GM12878 (cell line): ENCODE data around the gene AFAP1L2. TPM values are rescaled to one million over a fixed set of nuclear protein-coding genes. Genes with fewer than 3 reads are reported as not detected.

Source experiments
- ATAC-seq: fragments of 200-7000 bp; cut with Tn5 transposase; 3 replicates; pipeline ENCODE4 v1.9.1; 2020; ENCODE audit warnings: mild to moderate bottlenecking, moderate library complexity
- BruUV-seq: library from RNA; stranded (reverse); fragments of 400-500 nt; replicated peaks from 2 replicates; lab custom pipeline; 2021; lab: Mats Ljungman, UMichigan
- CTCF ChIA-PET: fragments of 300-600 bp; sonication (Branson Sonifier 250); formaldehyde crosslinking; extraction: SDS; loops from one replicate; lab custom pipeline; 2021; ENCODE audit warnings: inconsistent platforms; lab: Yijun Ruan, JAX
- POLR2A ChIA-PET: fragments of 350-600 bp; formaldehyde crosslinking; extraction: SDS; loops from one replicate; lab custom pipeline; 2021; ENCODE audit warnings: inconsistent platforms; lab: Charles Lee
- RAD21 ChIA-PET: fragments of 300-600 bp; sonication (Branson Sonifier 250); formaldehyde crosslinking; loops from one replicate; lab custom pipeline; 2023; ENCODE audit warnings: antibody characterized with exemption; ENCODE audit not compliant: unreplicated experiment; lab: Charles Lee
- SMC1A ChIA-PET: fragments of 300-600 bp; sonication (Branson Sonifier 250); formaldehyde crosslinking; loops from one replicate; lab custom pipeline; 2023; ENCODE audit not compliant: unreplicated experiment, uncharacterized antibody; lab: Charles Lee
- DNase-seq: peaks from one replicate; pipeline ENCODE4 v3.0.0-alpha.2; 2011; ENCODE audit warnings: low read depth, low spot score
- FAIRE-seq: peaks from 3 replicates; lab custom pipeline; 2011; peaks lifted over from hg19 to GRCh38; lab: Jason Lieb, UNC
- H2AFZ ChIP-seq: 2 replicates; pipeline ENCODE4 v1.6.0; 2011; ENCODE audit warnings: low read depth, low read length, control low read depth; ENCODE audit not compliant: control insufficient read depth
- H3K27ac ChIP-seq: 2 replicates; pipeline ENCODE4 v1.5.1; 2011; ENCODE audit warnings: control low read depth; ENCODE audit not compliant: control insufficient read depth, insufficient read depth
- H3K27me3 ChIP-seq, 2 experiments: replicated peaks in 1 of 2; 2 replicates each; pipeline versions ENCODE4 v1.6.0 to v1.6.1; 2011; ENCODE audit warnings: low read length in 1 of 2; ENCODE audit not compliant: control insufficient read depth in 2 of 2, insufficient read depth in 2 of 2
- H3K36me3 ChIP-seq, 2 experiments: 2 replicates each; pipeline ENCODE4 v1.5.1; 2011; ENCODE audit warnings: low read length in 1 of 2; ENCODE audit not compliant: control insufficient read depth in 2 of 2, insufficient read depth in 2 of 2
- H3K4me1 ChIP-seq: 2 replicates; pipeline ENCODE4 v1.6.1; 2011; ENCODE audit warnings: mild to moderate bottlenecking, low read length, moderate library complexity, mixed read lengths; ENCODE audit not compliant: control insufficient read depth, insufficient read depth
- H3K4me2 ChIP-seq: 2 replicates; pipeline ENCODE4 v1.6.0; 2011; ENCODE audit warnings: control low read depth; ENCODE audit not compliant: control insufficient read depth, insufficient read depth
- H3K4me3 ChIP-seq: fragments of 200-600 bp; sonication (generic); 2 replicates; pipeline ENCODE4 v1.5.1; 2016
- H3K79me2 ChIP-seq: 2 replicates; pipeline ENCODE4 v1.6.0; 2011; ENCODE audit warnings: low read length; ENCODE audit not compliant: control insufficient read depth, insufficient read depth
- H3K9ac ChIP-seq: 2 replicates; pipeline ENCODE4 v1.8.0; 2011; ENCODE audit warnings: low read length, control low read depth, mixed read lengths; ENCODE audit not compliant: control insufficient read depth, insufficient read depth
- H3K9me3 ChIP-seq: replicated peaks from 3 replicates; pipeline ENCODE4 v1.5.1; 2011; ENCODE audit warnings: mild to moderate bottlenecking, low read length; ENCODE audit not compliant: control insufficient read depth, insufficient read depth
- H4K20me1 ChIP-seq: 2 replicates; pipeline ENCODE4 v1.6.0; 2011; ENCODE audit not compliant: control insufficient read depth, insufficient read depth
- ATF3 ChIP-seq: IDR thresholded peaks from 2 replicates; pipeline ENCODE4 v1.6.1; 2011; ENCODE audit warnings: low read depth, mild to moderate bottlenecking, low read length, moderate library complexity, borderline replicate concordance; ENCODE audit errors: extremely low read depth
- BCL11A ChIP-seq: IDR thresholded peaks from 2 replicates; pipeline ENCODE4 v1.6.1; 2011; ENCODE audit warnings: low read depth, low read length
- CEBPZ ChIP-seq: fragments of 150-350 bp; IDR thresholded peaks from 2 replicates; pipeline ENCODE4 v1.6.1; 2016; ENCODE audit warnings: low read depth, low read length
- NR2F1 ChIP-seq: fragments of 450-650 bp; conservative IDR thresholded peaks from 2 replicates; pipeline ENCODE4 v1.6.1; 2017; ENCODE audit warnings: mild to moderate bottlenecking
- PRDM15 ChIP-seq: fragments of 450-650 bp; formaldehyde crosslinking; IDR thresholded peaks from 2 replicates; pipeline ENCODE4 v1.4.0; 2020; ENCODE audit warnings: mild to moderate bottlenecking, moderate library complexity
- RAD51 ChIP-seq: fragments of 450-650 bp; IDR thresholded peaks from 2 replicates; pipeline ENCODE4 v1.6.1; 2016; ENCODE audit warnings: moderate library complexity, mild to moderate bottlenecking, inconsistent platforms
- SIN3A ChIP-seq: IDR thresholded peaks from 2 replicates; pipeline ENCODE4 v1.6.1; 2012; ENCODE audit warnings: low read depth, low read length, improper control_type of control experiment
- SMARCA5 ChIP-seq: fragments of 450-650 bp; IDR thresholded peaks from 2 replicates; pipeline ENCODE4 v1.6.1; 2017; ENCODE audit warnings: mild to moderate bottlenecking
- SUPT20H ChIP-seq: IDR thresholded peaks from 2 replicates; pipeline ENCODE4 v1.6.1; 2011; ENCODE audit warnings: low read depth, mild to moderate bottlenecking, low read length, moderate library complexity, borderline replicate concordance; ENCODE audit not compliant: control insufficient read depth
- TAF1 ChIP-seq: IDR thresholded peaks from 2 replicates; pipeline ENCODE4 v1.6.1; 2011; ENCODE audit warnings: mild to moderate bottlenecking, low read depth, low read length, borderline replicate concordance
- TARDBP ChIP-seq: IDR thresholded peaks from 2 replicates; pipeline ENCODE4 v1.6.1; 2016; ENCODE audit warnings: borderline replicate concordance
- YY1 ChIP-seq: IDR thresholded peaks from 2 replicates; pipeline ENCODE4 v1.6.1; 2011; ENCODE audit warnings: low read depth, mild to moderate bottlenecking, low read length
- ZBED1 ChIP-seq: IDR thresholded peaks from 2 replicates; pipeline ENCODE4 v1.6.1; 2016; ENCODE audit warnings: borderline replicate concordance
- ZNF274 ChIP-seq: IDR thresholded peaks from one replicate; pipeline ENCODE4 v1.8.0; 2011; ENCODE audit not compliant: insufficient read length, insufficient read depth
- ZNF622 ChIP-seq: fragments of 450-650 bp; IDR thresholded peaks from 2 replicates; pipeline ENCODE4 v1.6.1; 2017; ENCODE audit warnings: mild to moderate bottlenecking, inconsistent platforms
- WGBS: methylation state at CpG from one replicate; pipeline ENCODE4 v1.1.6; 2016; ENCODE audit warnings: low lambda C conversion rate; ENCODE audit not compliant: insufficient replicate concordance, insufficient coverage; ENCODE audit errors: missing lambda C conversion rate; 5-methylcytosine and 5-hydroxymethylcytosine counted together
- in situ Hi-C: fragments of 300-500 bp; cut with MboI; formaldehyde crosslinking; loops from 9 replicates; pipeline ENCODE4 v1.14.3; 2018; ENCODE audit warnings: mixed read lengths
- intact Hi-C: fragments of 100-400 bp; cut with micrococcal nuclease; formaldehyde crosslinking; loops from one replicate; pipeline ENCODE4 v1.14.2; 2022; ENCODE audit not compliant: unreplicated experiment
- polyA plus RNA-seq, 11 experiments: library from polyadenylated mRNA; depleted of rRNA in 4 of 11; unstranded in 6 of 11; stranded (reverse) in 5 of 11; fragments of >200 nt; fragmentation: Nextera tagmentation in 4 of 11; fragmentation: Illumina TruSeq in 1 of 11; extraction: Ambion mirVana in 4 of 11; extraction: Trizol in 1 of 11; gene quantifications; 1 replicate in 1 of 11; 2 replicates in 10 of 11; pipeline versions ENCODE4 v1.2.1 to v1.2.3, GENCODE V29; 2011 to 2016; ENCODE audit warnings: inconsistent platforms in 2 of 11, missing spikeins in 2 of 11, low read depth in 1 of 11
- total RNA-seq, 4 experiments: library from RNA; depleted of rRNA in 3 of 4; stranded (reverse); fragments of >200 nt in 3 of 4; fragmentation: Illumina TruSeq in 1 of 4; extraction: Trizol in 1 of 4; gene quantifications; 2 replicates each; pipeline versions ENCODE4 v1.2.1 to v1.2.3, GENCODE V29; 2013 to 2021

AFAP1L2 gene
- total and polyA plus RNA-seq, 10 of the 15 experiments (the other 5 are each of a cell fraction or from before 2014, with no cell fraction given) = 0.03 to 4.0 (median 0.34) TPM

DNA sequence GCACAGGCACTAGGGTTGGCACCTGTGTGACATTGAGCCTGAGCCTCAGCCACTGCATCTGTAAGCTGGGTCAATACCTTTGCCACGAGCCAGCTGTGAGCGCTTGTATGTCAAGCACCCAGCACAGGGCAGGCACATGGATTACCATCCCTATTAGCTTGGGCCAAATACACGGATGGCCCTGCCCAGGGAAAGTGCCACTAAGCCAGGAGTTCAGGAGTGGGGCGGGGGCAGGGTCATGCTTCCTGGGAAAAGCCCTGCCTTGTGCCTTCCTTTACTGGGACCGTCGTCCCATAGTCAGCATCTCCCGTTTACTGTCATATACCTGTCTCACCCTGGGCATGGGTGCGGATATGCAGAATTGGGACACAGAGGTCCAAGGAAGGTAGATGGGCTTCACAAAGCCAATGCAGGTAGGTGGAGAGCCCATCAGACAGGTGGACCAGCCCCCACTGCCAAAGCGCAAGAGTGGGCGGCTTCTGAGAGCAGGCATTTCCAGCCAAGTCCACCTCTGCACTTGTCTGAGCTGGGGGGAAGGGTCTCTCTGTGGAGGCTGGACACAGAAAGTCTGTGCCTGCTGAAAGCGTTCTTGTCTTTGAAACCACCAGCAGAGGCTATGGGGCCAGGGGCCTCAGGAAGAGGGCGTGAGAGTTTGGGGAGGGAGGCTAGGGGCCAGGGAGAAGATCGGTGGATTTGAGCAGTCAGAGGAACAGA lies 92.6 kb downstream of the AFAP1L2 start:
- intact Hi-C loops = no loop called here
- H3K4me3 ChIP-seq = no peak overlapping the region

More for the DNA sequence above, 92.6 kb downstream of the AFAP1L2 start:
- FAIRE-seq = no peak
- in situ Hi-C loops = loop anchor here (25.0 kb wide), 2 partner anchors 99 to 476 kb away; no protein-coding TSS in a partner anchor
- ChIA-PET POLR2A (no interaction called here), RAD21 (no interaction called here), CTCF (no interaction called here), SMC1A (no interaction called here)
- Histone ChIP-seq H3K4me1 (no peaks in the 10 kb centered on the region), H3K79me2 (no peaks in the 10 kb centered on the region), H2AFZ (no peak overlapping the region), H3K9ac (no peak overlapping the region), H3K36me3 (no peaks in the 10 kb centered on the region), H3K4me2 (no peak overlapping the region), H3K27me3 (no peaks in the 10 kb centered on the region; a peak in 1 of 4 replicates), H4K20me1 (no peaks in the 10 kb centered on the region), H3K27ac (no peak overlapping the region), H3K9me3 (no peaks in the 10 kb centered on the region)
- no peak for DNase-seq
- BruUV-seq = no TSS peak
- TF ChIP-seq YY1 (no peak), PRDM15 (CRISPR knock-in tag) (no peak), TAF1 (no peak), NR2F1 (no peak), SMARCA5 (no peak), ZBED1 (no peak), SIN3A (no peak), ZNF274 (no peak), ATF3 (no peak), BCL11A (no peak), TARDBP (no peak), SUPT20H (no peak), CEBPZ (no peak), ZNF622 (no peak), RAD51 (no peak)
- ATAC-seq = no peak; the same call in 2 of the 3 replicates
- WGBS = 50% methylated on average over 13 of the region's 13 CpGs
